Astrocyte of the cerebellum (primary cell): Measurements from ENCODE around the gene SRCAP.

Experiments used
- DNase-seq: peaks from one replicate; pipeline ENCODE4 v3.0.0-alpha.2; 2011; ENCODE audit warnings: low read depth
- H3K4me3 ChIP-seq: 2 replicates; pipeline ENCODE4 v1.5.1; 2011; ENCODE audit warnings: mild to moderate bottlenecking, low read depth, low read length, moderate library complexity
- CTCF ChIP-seq: IDR thresholded peaks from 2 replicates; pipeline ENCODE4 v1.5.1; 2012; ENCODE audit warnings: low read length, low read depth, moderate library complexity, mild to moderate bottlenecking; ENCODE audit errors: missing control alignments
- in situ Hi-C: cut with HindIII; loops from 2 replicates; pipeline ENCODE4 v1.10.0; 2017; ENCODE audit warnings: low sequenced_read_pairs

The SRCAP gene

GRCh38 chr16:30698816-30699614 lies at the start of gene SRCAP:
SRCAP (plus strand) TSS chr16:30699171; CDS start chr16:30700825, 1,654 bp downstream.
- H3K4me3 ChIP-seq, result peak within 1 kb of the TSS; percentile 97
- in situ Hi-C loops, result no loop called here
- DNase-seq, result peak; percentile 32
- no peak for TF ChIP-seq CTCF

- TF ChIP-seq CTCF, result no peak
- H3K4me3 ChIP-seq, result peak overlapping the region; percentile 93
- no peak for DNase-seq
- in situ Hi-C loops, result no loop called here
These were observed 49.1 kb upstream of the SRCAP start for GRCh38 chr16:30649725-30650368.

- peak; percentile 99 for DNase-seq
- in situ Hi-C loops, result no loop called here
These were observed 48.4 kb upstream of the SRCAP start, which contains the start of gene PRR14 for GRCh38 chr16:30650369-30651123. PRR14 (plus strand) TSS chr16:30650960; CDS start chr16:30651646, 686 bp downstream.

GRCh38 chr16:30651124-30652004 lies 47.6 kb upstream of the SRCAP start:
- peak; percentile 36 for TF ChIP-seq CTCF
- in situ Hi-C loops, result no loop called here
- DNase-seq, result no peak
- H3K4me3 ChIP-seq, result peak overlapping the region; percentile 93

More at GRCh38 chr16:30650369-30651123, 48.4 kb upstream of the SRCAP start, which contains the start of gene PRR14:
- H3K4me3 ChIP-seq, result peak within 1 kb of the TSS; percentile 93
- peak; percentile 8 for TF ChIP-seq CTCF

- H3K4me3 ChIP-seq, result peak overlapping the region; percentile 93
- TF ChIP-seq CTCF, result no peak
- no peak for DNase-seq
- in situ Hi-C loops, result no loop called here
These were observed 47.0 kb upstream of the SRCAP start for GRCh38 chr16:30652005-30652296.
